NCI-H69 (cell line): ENCODE data around the gene DNMT1.
"Not testable (repeated sequence)": the region's sequence is repeated elsewhere in the genome, so short reads cannot be mapped to it uniquely, and the experiment has no call there.

Experiments used
- DNase-seq: peaks from one replicate; lab custom pipeline; 2025; lab: John Stamatoyannopoulos, UW

The DNMT1 gene

DNA sequence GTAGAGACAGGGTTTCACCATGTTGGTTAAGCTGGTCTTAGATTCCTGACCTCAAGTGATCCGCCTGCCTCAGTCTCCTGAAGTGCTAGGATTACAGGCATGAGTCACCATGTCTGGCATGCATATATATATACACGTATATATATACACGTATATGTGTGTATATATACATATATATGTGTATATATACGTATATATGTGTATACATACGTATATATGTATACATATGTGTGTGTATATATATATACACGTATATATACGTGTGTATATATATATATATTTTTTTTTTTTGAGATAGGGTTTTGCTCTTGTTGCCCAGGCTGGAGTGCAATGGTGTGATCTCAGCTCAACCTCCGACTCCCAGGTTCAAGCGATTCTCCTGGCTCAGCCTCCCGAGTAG is 11.9 kb downstream of the DNMT1 start:
- no peak for DNase-seq

DNA sequence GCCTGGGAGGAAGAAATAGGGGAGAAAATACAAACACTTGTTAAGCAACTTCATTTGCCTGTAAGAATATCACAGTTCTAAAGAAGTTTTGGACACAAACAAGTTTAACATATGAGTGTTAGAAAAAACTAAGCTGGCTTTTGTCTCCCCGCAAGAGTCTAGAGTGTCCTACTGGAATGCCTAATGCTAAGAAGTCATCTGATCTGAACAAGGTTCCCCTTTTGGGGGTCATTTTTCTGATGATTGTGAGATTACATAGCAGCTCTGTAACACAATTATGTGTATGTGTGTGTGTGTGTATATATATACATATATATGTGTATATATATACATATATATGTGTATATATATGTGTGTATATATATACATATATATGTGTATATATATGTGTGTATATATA is 12.7 kb downstream of the DNMT1 start:
- no peak for DNase-seq

DNA sequence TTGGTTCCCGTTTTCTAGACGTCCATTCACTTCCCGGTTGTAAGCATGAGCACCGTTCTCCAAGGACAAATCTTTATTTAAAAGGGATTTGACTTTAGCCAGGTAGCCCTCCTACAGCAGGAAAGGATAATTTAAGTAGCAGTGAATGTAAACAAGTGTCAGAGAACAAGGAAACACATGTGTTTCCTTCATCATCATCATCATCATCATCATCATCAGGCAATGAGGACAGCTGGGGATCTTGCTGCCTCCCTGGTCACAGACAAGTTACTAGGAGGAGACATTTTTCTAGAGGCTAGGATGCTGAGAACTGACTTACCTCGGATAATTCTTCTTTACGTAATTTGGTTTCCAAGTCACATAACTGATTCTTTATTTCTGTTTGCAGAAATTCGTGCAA is 14.3 kb downstream of the DNMT1 start:
- DNase-seq = no peak

DNA sequence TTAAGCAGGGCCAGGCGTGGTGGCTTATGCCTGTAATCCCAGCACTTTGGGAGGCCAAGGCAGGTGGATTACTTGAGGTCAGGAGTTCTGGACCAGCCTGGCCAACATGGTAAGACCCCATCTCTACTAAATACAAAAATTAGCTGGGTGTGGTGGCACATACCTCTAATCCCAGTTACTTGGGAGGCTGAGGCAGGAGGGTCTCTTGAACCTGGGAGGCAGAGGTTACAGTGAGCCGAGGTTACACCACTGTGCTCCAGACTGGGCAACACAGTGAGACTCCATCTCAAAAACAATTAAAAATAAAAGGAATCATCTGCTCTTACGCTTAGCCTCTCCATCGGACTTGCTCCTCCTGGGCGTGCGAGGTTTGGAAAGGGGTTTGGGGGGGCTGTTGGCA is 14.7 kb downstream of the DNMT1 start:
- DNase-seq = not testable (repeated sequence)

DNA sequence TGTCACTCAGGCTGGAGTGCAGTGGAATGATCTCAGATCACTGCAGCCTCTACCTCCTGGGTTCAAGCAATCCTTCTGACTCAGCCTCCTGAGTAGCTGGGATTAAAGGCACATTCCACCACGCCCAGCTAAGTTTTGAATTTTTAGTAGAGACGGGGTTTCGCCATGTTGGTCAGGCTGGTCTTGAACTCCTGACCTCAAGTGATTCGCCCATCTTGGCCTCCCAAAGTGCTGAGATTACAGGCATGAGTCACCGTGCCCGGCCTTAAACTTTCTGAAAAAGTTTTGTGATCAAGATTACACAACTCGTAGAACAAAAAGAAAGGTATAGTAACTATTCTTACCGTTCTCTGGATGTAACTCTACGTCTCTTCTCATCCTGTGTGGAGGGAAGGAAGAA is 21.2 kb downstream of the DNMT1 start:
- DNase-seq = no peak

DNA sequence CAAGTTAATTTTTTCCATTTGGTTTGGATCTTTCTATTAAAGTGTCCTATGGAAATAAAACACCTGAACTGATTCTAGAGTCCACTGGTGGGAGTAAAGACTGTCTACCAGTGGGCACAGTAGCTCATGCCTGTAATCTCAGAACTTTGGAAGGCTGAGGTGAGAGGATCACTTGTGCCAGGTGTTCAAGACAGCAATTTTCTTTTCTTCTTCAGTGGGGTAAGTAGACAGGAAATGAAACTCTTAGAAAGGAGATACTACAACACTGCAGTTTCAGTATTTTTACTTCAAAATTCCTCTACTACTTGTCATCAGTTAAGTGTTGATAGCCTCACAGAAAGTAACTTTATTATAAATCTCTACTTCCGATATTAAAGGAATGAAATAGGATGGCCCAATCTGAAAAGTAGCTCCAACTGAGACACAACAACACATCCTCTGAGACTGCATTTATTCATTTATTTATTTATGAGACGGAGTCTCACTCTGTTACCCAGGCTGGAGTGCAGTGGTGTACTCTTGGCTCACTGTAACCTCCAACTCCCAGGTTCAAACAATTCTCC is 26.3 kb downstream of the DNMT1 start:
- no peak for DNase-seq

DNA sequence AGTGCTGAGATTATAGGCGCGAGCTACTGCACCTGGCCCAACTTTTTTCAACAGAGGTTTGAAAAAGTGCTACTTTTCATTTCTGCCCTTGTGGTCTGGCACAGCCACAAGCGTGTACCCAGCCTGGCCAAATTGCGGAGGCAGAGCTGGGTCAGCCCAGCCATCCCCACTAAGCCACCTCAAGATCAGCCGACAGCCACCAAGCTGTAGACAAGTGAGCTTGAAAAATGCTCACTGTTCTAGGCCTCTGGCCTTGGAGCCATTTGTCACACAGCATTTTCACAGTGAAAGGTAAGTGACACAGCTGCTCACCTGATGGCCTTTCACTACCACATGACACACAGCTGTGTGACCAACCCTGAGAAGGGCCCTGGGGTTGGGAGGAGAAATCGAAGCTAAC is 27.3 kb downstream of the DNMT1 start:
- no peak for DNase-seq

DNA sequence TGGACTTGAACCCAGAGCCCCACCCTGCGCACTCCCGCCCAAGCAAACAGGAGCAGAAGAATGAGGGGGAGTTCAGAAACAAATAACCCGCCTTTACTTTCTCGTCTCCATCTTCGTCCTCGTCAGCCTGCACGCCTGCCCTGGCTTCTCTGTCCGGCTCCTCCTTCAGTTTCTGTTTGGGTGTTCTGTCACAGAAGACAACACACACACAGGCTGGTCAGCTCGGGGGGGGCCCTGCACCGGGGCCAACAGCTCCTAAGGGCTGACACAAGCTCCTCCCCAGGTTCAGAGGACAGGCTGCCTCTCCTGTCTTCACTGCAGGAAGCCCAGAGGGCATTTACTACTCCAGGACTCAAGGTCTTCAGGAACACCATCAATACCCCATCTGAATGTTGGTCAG is 28.3 kb downstream of the DNMT1 start:
- DNase-seq = not testable (repeated sequence)

DNA sequence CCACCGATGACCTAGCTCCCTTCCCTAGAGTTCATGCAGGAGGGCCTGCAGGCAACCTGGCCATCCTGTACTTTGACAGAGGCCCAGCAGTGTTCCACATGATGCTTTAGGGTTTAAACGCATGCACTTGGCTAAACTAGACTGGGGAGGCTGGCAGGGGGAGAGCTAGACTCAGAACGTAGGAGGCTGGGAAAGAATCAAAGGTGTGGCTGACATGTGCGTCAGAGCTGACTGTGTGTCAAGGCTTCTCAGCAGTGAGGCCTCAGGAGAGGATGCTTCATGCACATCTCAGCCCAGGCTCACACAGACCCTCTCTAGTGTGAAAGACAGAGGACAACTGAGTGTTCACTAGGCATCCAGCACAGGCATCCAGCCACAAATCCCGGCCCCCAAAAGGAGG is 28.7 kb downstream of the DNMT1 start:
- no peak for DNase-seq

DNA sequence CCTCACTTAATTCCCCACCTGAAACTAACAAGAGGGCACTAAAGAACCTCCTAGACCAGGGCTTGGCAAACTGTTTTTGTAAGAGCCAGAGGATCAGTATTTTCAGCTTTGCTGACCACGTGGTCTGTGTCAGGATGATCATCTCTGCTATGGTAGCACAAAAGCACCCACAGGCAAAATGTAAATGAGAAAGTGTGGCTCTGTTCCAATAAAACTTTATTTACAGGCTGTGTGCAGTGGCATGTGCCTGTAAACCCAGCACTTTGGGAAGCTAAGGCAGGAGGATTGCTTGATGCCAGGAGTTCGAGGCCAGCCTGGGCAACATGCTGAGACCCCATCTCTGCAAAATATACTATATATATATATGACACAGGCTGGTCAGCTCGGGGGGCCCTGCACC is 31.2 kb downstream of the DNMT1 start:
- DNase-seq = no peak

DNA sequence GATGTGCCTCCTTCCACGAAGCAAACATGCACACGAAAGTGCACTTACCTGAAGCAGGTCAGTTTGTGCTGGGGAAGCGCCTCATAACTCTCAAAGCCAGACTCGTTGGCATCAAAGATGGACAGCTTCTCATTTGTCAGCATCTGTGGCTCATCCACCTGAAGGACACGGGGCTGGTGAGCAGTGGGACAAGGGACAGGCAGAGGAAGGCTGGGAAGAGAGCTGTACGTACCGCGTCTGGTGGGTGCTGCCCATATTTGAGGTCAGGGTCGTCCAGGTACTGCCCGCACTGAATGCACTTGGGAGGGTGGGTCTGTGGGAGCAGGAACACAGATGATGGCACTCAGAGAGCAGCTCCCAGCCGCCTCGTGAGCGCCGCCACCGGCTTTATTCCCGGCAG is 35.1 kb downstream of the DNMT1 start:
- no peak for DNase-seq

DNA sequence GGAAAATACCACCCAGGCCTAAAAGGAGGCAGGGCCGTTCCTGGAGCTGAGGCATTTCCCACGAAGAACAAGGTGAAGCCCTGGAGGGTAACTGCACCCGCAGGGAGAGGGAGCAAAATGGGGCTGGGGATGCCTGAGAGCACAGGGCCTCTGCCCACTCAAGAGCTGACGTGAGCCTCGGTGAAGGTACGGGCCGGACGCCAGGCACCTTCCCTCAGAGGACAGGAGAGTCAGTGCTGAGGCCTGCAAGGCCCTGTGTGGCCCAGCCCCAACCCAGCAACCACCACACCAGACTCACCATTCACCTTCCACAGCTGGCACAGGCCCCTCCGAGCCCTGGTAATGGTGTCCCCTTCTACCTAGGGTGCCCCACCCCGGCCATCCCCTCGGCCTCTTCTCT is 36.3 kb downstream of the DNMT1 start:
- no peak for DNase-seq

DNA sequence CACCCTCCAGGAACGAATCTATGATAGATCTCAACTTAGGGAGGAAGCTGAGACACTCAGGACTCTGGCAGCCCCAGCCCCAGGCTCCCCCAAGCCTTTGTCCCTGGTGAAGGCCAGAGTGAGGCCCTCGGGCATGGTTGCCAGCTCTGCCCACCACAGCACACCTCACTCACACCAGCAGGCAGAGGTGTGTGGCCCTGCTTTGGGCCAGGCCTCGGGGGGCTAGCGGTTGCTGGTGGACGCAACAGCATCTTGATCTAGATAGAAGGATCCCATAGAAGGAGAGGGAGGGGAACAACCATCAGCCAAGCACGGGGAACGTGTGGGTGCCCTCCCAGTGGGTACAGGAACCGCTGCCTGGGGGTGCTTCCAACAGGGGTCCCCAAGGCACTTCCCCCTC is 36.7 kb downstream of the DNMT1 start:
- no peak for DNase-seq

DNA sequence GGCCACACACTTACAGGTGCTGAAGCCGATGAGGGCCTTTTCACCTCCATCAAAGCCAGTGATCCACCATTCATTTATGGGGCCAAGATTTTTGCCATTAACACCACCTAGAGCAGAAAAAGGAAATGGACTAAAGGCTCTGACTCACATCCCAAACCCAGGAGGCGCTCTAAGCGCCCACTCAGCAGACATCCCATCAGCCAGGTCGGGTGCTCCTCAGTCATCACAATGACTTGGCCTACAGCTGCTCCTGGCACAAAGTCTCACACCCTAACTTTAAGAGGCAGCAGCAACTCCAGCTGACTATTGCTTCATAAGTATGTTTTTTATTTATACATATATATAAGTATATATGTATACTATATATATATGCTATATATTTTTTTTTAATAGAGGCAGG is 38.9 kb downstream of the DNMT1 start:
- DNase-seq = no peak

DNA sequence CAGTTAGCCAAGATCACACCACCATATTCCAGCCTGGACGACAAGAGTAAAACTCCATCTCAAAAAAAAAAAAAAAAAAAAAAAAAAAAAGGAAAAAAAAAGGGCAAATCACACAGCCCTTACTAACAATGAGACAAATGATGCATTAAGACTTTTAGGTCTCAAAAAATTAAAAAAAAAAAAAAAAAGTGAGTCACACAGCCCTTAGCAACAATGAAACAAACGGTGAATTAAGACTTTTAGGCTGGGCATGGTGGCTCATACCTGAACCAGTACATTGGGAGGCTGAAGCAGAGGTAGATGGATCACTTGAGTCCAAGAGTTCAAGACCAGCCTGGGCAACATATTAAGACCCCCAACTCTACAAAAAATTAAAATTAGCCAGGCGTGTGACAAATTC is 42.7 kb downstream of the DNMT1 start:
- no peak for DNase-seq

DNA sequence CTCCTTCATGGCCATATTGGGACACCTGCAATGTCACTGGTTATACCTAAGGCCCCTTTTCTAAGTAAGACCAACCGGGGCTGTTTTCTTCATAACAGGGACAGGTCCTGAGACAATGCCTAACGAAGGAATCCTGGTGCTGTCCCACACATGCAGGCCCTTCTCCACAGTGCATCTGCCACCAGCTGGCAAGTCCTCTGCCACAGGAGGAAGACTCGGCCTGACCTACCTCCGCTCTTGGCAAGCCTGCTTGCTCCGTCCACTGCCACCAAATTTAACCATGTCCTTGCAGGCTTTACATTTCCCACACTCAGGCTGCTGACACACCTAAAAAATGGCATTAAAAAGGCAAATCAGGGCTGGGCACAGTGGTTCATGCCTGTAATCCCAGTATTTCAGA is 43.2 kb downstream of the DNMT1 start:
- no peak for DNase-seq

DNA sequence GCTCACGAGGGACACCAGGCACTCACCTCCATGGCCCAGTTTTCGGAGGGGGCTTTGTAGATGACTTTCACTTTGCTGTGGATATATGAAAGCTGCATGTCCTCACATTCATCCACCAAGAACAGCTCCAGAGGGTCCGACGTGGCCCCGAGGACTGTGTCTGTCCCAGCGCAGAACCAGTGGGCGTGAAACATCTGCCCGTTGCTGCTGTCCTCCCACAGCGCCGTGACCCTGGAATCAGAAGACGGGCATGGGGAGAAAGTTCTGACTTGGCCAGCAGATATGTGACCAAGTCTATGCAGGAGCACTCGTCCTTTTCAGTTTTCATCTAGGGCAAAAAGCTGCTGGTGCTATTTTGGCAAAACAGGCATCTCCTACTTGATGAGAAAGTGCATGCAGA is 45.3 kb downstream of the DNMT1 start:
- no peak for DNase-seq

DNA sequence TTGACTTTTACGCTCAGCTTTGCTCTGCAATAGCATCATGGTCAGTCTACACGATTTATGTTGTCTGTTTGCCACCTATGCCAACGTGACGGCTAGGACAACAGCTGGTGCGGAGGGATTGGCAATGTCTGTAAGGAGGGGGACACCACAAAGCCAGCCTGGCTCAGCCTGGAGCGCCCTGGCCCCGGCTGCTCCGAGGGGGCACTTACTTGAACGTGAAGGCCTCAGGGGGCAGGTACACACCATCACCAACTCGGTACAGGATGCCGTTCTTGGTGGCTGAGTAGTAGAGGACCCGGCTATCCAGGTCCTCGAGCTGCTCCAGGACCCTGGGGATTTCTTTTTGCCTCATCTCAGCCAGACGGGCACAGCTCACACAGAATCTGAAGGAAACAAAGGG is 48.6 kb downstream of the DNMT1 start:
- no peak for DNase-seq

DNA sequence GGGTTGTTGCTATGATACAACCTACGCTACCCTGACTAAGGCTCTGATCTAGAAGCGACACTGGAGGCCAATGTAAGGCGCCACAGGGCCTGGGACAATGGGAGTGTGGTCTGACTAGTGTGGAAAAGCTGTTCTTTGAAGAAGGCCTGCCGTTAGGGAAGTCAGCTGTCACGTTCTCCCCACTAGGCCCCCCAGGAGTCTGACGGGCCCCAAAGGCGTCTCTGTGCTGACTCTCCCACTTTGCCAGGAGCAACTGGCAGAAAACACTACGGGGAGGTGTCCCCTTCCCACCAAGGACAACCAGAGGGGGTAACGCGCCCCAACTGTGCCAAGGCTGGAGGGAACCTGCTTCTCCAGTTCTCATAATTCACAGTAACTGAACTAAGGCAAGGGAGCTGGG is 49.7 kb downstream of the DNMT1 start:
- DNase-seq = no peak

DNA sequence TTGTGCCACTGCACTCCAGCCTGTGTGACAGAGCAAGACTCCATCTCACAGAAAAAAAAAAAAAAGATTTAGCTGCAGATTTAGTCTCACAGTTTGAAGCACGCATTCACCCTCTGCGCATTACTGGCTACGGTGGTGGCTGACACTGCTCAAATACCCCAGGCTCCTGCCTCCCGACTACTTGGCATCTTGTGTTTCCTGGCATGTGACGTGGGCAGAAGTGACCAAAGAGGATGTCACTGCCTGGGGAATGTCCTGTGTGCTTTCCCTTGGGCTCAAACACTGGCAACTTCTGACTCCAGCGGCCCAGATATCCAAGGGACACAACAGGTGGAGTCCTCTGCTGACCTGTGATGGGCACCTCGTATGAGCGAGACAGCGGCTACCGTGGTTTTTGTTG is 50.4 kb downstream of the DNMT1 start:
- no peak for DNase-seq

DNA sequence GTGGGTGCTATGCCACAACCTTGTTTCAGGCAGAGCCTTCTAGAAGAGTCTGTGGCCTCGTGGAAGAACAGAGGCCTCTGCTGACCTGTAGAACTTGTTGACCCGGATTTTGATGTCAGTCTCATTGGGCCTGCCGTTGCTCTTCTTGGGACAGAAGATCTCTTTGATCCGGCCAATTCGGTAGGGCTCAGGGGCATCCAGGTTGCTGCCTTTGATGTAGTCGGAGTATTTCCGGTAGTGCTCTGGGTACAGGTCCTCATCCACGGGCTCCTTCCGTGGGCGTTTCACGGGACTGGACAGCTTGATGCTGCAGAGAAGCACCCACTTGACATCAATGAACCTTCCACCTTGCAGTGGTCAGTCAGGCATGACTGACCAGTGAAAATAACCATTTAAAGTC is 51.1 kb downstream of the DNMT1 start:
- no peak for DNase-seq

DNA sequence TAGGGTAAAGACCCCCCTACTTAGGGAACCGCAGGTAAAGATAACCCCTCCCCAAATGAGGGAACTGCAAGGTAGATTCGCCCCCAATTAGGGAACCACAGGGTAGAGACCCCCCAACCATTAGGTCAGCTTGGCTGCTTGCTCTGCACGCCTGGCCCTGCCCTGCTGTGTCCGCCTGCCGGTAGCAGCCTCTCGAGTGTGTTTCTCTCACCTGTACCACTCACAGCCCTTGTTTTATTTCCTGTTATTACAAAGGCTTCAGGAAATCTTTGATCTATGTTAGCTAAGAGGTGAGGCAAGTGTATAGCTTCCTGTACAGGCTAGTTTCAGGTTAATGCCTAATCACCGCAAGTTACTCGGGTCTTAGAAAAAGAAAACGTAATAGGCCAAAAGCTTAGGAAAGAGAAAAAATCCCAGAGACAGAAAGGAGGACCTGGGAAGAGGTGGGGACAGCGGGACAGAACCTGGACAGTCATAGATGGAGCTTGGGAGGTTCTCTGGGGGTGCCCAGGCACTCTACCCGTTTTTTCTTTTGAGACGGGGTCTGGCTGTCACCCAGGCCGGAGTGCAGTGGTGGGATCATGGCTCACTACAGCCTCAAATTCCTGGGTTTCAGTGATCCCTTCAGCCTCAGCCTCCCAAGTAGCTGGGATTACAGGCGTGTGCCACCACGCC is 51.9 kb downstream of the DNMT1 start:
- DNase-seq = no peak

DNA sequence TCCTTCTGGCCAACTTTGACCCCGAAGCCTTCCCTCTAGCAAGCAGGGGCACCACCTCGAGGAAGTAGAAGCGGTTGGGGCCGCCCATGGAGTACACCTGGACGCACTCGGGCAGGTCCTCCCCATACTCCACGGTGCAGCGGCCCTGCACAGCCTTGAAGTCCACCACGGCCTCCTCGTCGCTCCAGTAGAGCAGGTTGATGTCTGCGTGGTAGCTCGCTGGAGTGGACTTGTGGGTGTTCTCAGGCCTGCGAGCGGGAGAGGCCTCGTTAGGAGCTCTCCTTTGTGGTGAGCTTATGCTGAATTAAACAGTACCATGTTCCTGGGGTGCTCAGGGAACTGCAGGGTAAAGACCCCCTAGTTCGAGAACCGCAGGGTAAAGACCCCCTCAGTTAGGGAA is 52.8 kb downstream of the DNMT1 start:
- DNase-seq = no peak

DNA sequence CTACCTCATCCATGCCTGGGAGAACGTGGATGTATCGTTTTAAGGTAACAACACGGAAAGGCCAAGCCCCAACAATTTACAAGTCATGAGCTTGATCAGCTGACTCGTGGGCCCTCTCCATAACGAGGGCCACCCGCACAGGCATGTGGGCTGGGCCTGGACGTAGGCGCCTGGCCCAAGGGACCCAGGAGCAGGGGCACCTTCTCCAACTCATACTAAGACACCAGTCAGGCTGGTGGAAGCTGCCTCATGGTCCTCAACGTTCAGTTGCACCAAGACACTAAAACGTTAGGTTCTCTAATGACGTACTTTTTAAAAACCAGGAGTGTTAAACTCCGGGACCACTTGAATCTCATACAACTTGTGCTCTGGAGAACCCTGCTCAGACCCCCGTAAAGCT is 53.3 kb downstream of the DNMT1 start:
- DNase-seq = no peak

DNA sequence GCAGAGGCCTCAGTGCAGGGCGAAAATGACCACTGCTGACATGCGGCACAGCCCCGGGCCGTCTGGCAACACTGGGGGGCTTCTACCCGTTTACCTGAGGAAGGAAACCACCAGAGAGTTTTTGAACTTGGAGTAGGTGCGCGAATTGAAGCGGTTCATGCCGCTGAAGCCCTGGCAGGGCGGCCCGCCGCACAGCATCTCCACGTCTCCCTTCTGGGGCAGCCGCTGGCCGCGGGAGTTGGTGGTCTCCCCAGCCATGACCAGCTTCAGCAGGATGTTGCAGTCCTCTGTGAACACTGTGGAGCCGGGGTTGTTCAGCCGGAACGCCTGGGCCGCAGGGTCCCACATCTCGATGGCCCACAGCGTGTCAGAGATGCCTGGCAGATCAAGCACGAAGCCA is 54.8 kb downstream of the DNMT1 start:
- DNase-seq = no peak
